GM18526 (cell line): ENCODE measurements around the gene RAB35.
A peak's percentile ranks its signal among the peaks of the same experiment; 100 is the strongest.

Source experiments
- POLR2A ChIP-seq: IDR thresholded peaks from 3 replicates; pipeline ENCODE4 v1.6.1; 2011; ENCODE audit not compliant: insufficient read length; ENCODE audit errors: extremely low read depth

RAB35 gene

GRCh38 chr12:120138366-120138765, 21.8 kb upstream of the RAB35 start:
- no peak for TF ChIP-seq POLR2A

- no peak for TF ChIP-seq POLR2A
Observed at GRCh38 chr12:120137833-120138232, 21.3 kb upstream of the RAB35 start.

- TF ChIP-seq POLR2A, result no peak
Observed at GRCh38 chr12:120136093-120136770, 19.7 kb upstream of the RAB35 start.

- TF ChIP-seq POLR2A, result no peak
Observed at GRCh38 chr12:120134307-120134980, 17.9 kb upstream of the RAB35 start.

- peak; percentile 37 for TF ChIP-seq POLR2A
Observed at GRCh38 chr12:120132863-120133385, 16.4 kb upstream of the RAB35 start.

- no peak for TF ChIP-seq POLR2A
Observed at GRCh38 chr12:120132054-120132836, 15.7 kb upstream of the RAB35 start.

GRCh38 chr12:120131116-120131515, 14.6 kb upstream of the RAB35 start:
- no peak for TF ChIP-seq POLR2A

GRCh38 chr12:120130011-120130410, 13.5 kb upstream of the RAB35 start:
- no peak for TF ChIP-seq POLR2A

- TF ChIP-seq POLR2A, result no peak
Observed at GRCh38 chr12:120126635-120127005, 10.1 kb upstream of the RAB35 start.

- no peak for TF ChIP-seq POLR2A
Observed at GRCh38 chr12:120125792-120126634, 9.5 kb upstream of the RAB35 start.

- no peak for TF ChIP-seq POLR2A
Observed at GRCh38 chr12:120125029-120125428, 8.5 kb upstream of the RAB35 start.

- peak; percentile 20 for TF ChIP-seq POLR2A
Observed at GRCh38 chr12:120121766-120122293, 5.3 kb upstream of the RAB35 start.

GRCh38 chr12:120121343-120121742, 4.8 kb upstream of the RAB35 start:
- no peak for TF ChIP-seq POLR2A

GRCh38 chr12:120119271-120119973, 2.9 kb upstream of the RAB35 start:
- no peak for TF ChIP-seq POLR2A

- peak; percentile 19 for TF ChIP-seq POLR2A
Observed at GRCh38 chr12:120118321-120119061, 1.9 kb upstream of the RAB35 start.
